Motor neuron (in vitro differentiated cells): Measurements from ENCODE around the gene HTR3D. TPM values are rescaled to one million over a fixed set of nuclear protein-coding genes. Genes with fewer than 3 reads are reported as not detected.
"Not testable (repeated sequence)": the region's sequence is repeated elsewhere in the genome, so short reads cannot be mapped to it uniquely, and the experiment has no call there.

Experiments used
- ATAC-seq, 8 experiments: fragments of 200-7000 bp; cut with Tn5 transposase; replicated peaks in 6 of 8; 2 replicates each; pipeline ENCODE4 v1.8.0; 2021; ENCODE audit warnings: mild to moderate bottlenecking in 8 of 8, moderate library complexity in 8 of 8
- H3K27ac ChIP-seq, 2 donors: fragments of 250-450 bp; sonication (Bioruptor Pico); 2 replicates each; pipeline ENCODE4 v1.9.0; 2021; ENCODE audit warnings: antibody characterized with exemption in 2 of 2, mild to moderate bottlenecking in 2 of 2, moderate library complexity in 1 of 2
- H3K4me1 ChIP-seq, 2 donors: fragments of 250-450 bp; sonication (Bioruptor Pico); replicated peaks in 1 of 2; 2 replicates each; pipeline ENCODE4 v1.6.1; 2021; ENCODE audit warnings: antibody characterized with exemption in 2 of 2, mild to moderate bottlenecking in 2 of 2, moderate library complexity in 1 of 2
- H3K4me3 ChIP-seq, 5 donors: fragments of 250-450 bp; sonication (Bioruptor Pico); 2 replicates each; pipeline ENCODE4 v1.9.0; 2021; ENCODE audit warnings: antibody characterized with exemption in 5 of 5, mild to moderate bottlenecking in 5 of 5, moderate library complexity in 4 of 5
- WGBS, 10 experiments: fragments of 450-650 bp; shearing (Covaris generic); methylation state at CpG; one replicate each; pipeline ENCODE4 v1.0.0; 2022; 5-methylcytosine and 5-hydroxymethylcytosine counted together
- in situ Hi-C, 9 experiments: fragments of 400-800 bp; cut with MboI; loops; one replicate each; pipeline ENCODE4 v1.15.0; 2021; ENCODE audit warnings: low sequenced_read_pairs in 9 of 9, low pct_unique_long_range_greater_than_20kb in 2 of 9; ENCODE audit not compliant: unreplicated experiment in 9 of 9
- total RNA-seq, 8 experiments: library from RNA; unstranded; fragments of 300-600 nt; gene quantifications; 2 replicates each; pipeline versions ENCODE4 v1.2.3 to v1.2.4, GENCODE V29; 2022

The HTR3D gene
- total RNA-seq, 8 experiments from 2014 or later: not detected

DNA sequence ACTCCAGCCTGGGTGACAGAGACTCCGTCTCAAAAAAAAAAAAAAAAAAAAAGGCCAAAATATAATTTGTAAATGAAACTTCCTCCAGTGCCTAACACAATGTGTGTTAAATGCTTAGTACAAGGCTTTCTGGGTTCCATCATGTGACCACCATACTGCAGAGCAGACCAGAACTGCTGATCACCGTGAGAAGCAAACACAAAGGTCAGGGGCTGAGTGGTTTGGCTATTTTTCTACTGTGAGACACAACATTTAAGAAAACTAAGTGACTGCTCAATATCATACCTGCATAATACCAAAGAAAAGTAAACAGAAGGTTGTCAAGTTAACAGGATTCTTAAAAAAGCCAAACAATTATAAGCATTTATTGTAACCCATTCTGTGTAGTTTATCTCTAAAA lies 27.1 kb upstream of the HTR3D start:
- Histone ChIP-seq H3K4me1 (peaks cover 0 to 2% of the 10 kb centered on the region in 2 donors), H3K4me3 (no peak overlapping the region), H3K27ac (no peak overlapping the region)
- in situ Hi-C loops: loop anchor here in 1 of 9 experiments (25.0 kb wide), 1 partner anchor 283 kb away; the partner anchor contains the start of genes ECE2 and PSMD2
- 71 to 100% (median 96%) methylated on average over 1 to 2 of the region's 2 CpGs; no CpG with 5 or more reads in 4 of the 10 experiments for WGBS, 10 experiments
- ATAC-seq: no peak

DNA sequence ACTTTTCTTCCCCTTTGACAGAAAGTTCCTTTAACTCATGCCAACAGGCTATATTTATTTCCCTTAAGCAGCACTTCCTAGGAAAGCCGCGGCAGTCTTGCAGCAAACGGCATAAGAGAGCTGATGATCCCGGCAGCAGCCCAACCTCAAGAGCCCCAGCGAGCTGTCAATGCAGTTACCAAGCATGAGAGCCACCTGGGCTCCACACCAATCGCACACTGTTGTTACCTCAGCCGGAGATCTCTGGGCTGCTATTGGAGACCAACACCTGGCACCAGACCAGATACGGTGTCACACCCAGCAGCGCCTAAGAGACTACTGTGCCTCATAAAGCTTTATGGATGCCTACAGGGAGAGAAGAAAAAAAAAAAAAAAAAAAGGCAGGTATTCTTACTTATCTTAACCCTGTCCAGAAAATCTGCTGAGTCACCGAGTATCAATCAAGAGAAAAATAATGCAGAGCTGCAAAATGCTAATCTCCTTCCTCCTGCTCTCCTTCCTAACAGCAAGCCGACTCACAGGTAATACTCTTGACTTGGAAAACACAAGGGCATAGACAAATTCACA lies 25.5 kb upstream of the HTR3D start:
- in situ Hi-C loops: loop anchor here in 1 of 9 experiments (25.0 kb wide), 1 partner anchor 281 kb away; the partner anchor contains the start of genes ECE2 and PSMD2
- peak; percentile 14 to 80 (median 46) for ATAC-seq
- Histone ChIP-seq H3K4me1 (peaks cover 0 to 2% of the 10 kb centered on the region in 2 donors), H3K4me3 (no peak overlapping the region), H3K27ac (no peak overlapping the region)
- 6 to 89% (median 75%) methylated on average over 1 to 11 of the region's 11 CpGs for WGBS, 10 experiments

DNA sequence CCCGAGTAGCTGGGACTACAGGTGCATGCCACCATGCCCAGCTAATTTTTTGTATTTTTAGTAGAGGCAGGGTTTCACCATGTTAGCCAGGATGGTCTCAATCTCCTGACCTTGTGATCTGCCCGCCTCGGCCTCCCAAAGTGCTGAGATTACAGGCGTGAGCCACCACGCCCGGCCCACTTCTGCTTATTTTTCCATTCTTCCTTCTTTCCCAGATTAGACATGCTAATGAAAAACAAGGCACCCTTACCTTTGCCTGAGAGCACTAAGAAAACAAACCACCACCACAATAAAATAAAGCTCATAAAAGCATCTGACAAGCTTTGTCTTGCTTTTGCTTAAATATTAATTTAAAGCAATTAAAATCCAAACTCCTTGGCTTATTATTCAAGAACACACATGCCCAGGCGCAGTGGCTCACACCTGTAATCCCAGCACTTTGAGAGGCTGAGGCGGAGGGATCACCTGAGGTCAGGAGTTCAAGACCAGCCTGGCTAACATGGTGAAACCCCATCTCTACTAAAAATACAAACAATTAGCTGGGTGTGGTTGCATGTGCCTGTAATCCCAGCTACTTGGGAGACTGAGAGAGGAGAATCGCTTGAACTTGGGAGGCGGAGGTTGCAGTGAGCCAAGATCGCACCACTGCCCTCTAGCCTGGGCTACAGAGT lies 24.3 kb upstream of the HTR3D start:
- not testable (repeated sequence) for H3K4me3 ChIP-seq, H3K27ac ChIP-seq, H3K4me1 ChIP-seq
- ATAC-seq: peak in 2 of 8 experiments; percentile 6 to 27
- 71 to 100% (median 96%) methylated on average over 1 to 6 of the region's 11 CpGs; no CpG with 5 or more reads in 3 of the 10 experiments for WGBS, 10 experiments
- in situ Hi-C loops: loop anchor here in 1 of 9 experiments (25.0 kb wide), 1 partner anchor 280 kb away; the partner anchor contains the start of genes ECE2 and PSMD2

DNA sequence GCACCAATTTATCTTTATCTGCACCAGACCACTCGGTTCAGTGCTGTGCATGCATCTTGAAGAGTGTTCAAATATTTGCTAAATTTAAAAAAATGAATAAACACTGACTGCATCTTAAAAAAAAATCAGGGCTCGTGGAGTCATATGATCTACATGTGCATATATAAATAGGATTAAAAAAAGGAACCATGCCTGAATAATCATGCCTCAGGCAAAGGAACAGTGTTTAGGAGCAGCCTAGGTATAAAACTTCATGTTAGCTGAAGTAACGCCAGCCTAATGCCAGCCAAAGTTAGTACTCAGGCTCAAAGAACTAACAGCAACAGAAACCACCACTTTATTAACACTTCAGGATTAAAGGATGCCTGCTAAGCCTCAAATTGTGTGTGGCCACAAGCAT lies 23.4 kb upstream of the HTR3D start:
- Histone ChIP-seq H3K27ac (no peak overlapping the region), H3K4me1 (peaks cover 0 to 2% of the 10 kb centered on the region in 2 donors), H3K4me3 (no peak overlapping the region)
- in situ Hi-C loops: loop anchor here in 1 of 9 experiments (25.0 kb wide), 1 partner anchor 279 kb away; the partner anchor contains the start of genes ECE2 and PSMD2
- ATAC-seq: peak in 3 of 8 experiments; percentile 59 to 83 (median 81)
- WGBS, 10 experiments: 0 to 86% (median 31%) methylated on average over 2 to 3 of the region's 3 CpGs; no CpG with 5 or more reads in 1 of the 10 experiments

DNA sequence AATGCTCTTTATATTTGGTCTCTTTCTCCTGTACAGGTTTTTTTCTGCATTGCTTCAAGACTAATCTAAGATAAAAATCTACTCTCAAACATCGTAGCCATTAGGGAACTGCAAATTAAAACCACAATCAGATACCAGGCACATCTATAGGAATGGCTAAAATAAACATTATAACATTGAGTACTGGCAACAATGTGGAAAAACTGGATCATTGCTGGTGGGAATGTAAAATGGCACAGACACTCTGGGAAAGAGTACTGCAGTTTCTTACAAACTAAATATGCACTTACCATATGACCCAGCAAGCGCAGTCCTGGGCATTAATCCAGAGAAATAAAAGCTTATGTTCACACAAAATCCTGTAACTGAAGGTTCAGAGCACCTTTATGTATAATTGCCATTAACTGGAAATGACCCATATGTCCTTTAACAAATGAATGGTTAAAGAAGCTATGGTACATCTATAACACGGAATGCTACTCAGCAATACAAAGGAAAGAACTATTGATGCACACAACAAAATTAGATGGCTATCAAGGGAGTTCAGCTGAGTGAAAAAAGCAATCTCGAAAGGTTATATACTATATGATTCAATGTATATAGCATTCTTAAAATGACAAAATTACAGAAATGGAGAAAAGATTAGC lies 20.2 kb upstream of the HTR3D start:
- in situ Hi-C loops: loop anchor here in 1 of 9 experiments (25.0 kb wide), 1 partner anchor 276 kb away; the partner anchor contains the start of genes ECE2 and PSMD2
- no peak for ATAC-seq
- Histone ChIP-seq H3K27ac (no peak overlapping the region), H3K4me1 (peaks cover 0 to 13% of the 10 kb centered on the region in 2 donors), H3K4me3 (no peak overlapping the region)
- WGBS, 10 experiments: 55 to 94% (median 67%) methylated on average over 2 to 4 of the region's 4 CpGs; no CpG with 5 or more reads in 3 of the 10 experiments

DNA sequence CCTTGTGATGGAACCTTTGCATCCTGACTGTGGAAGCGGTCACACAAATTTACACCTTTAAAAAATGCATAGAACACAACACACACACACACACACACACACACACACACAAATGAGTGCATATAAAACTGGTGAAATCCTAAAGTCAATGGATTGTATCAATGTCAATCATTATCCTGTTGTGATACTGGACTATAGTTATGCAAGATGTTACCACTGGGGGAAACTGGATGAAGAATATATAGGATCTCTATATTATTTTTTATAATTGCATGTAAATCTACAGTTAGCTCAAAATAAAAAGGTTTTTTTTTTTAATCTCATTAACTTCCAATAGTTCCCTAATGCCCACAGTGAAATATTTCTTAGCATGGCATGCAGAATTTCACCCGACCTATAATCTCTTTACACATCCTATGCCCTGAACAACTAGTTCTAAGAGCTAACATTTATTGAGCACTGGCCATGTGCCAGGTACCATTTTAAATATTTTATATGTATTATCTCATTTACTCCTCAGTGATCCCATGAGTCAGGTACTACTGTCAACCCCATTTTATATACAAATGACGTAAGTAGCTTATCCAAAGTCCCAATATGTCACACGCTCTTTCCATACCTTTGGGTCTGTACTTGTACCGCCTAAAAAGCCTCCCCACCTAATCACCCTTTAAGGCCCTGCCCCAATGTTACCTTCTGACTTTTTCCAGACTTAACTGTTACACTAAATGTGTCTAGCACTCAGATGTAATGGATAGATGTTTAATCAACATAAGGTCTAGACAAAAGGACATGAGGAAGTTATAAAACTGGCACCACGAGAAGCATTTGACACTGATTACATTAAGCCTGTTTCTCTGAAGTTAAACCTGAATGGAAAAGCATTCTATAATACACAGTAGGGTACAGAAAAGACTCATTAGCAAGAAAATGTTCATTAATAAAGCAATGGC lies 19.3 kb upstream of the HTR3D start:
- Histone ChIP-seq H3K27ac (no peak overlapping the region), H3K4me1 (peaks cover 8 to 20% of the 10 kb centered on the region in 2 donors), H3K4me3 (no peak overlapping the region)
- WGBS, 10 experiments: 74 to 100% (median 95%) methylated on average over 1 to 6 of the region's 6 CpGs
- no peak for ATAC-seq
- in situ Hi-C loops: loop anchor here in 1 of 9 experiments (25.0 kb wide), 1 partner anchor 275 kb away; the partner anchor contains the start of genes ECE2 and PSMD2

DNA sequence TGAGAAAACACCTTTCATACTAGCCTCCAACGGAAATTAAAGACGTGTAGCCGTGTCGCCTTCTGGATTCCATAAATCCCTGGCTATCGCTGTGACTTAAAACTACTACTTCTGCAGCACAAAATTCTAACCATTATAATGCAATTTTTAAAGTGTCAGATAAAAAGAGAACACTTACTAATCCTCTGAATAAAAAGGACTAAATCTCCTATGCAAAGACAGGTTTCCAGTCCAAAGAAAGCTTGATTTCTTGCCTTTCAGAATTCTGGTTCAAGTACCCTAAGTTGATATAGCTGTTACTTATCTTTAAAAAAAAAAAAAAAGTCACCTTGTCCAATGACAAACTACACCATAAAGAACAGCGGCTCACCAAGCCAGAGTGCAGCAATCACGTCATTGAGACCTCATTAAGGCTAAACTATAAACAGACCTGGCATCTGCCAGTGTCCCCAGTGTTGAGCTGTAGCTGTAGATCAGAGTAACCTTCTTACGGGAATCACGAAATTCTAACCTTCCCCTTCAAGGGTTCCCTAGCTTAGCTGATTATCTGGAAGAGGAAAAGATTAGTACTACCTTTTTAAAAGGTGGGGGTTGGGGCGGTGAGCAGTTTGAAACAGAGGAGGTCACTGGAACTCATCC lies 16.0 kb upstream of the HTR3D start:
- in situ Hi-C loops: loop anchor here in 1 of 9 experiments (25.0 kb wide), 1 partner anchor 272 kb away; the partner anchor contains the start of genes ECE2 and PSMD2
- WGBS, 10 experiments: 74 to 94% (median 88%) methylated on average over 2 to 10 of the region's 10 CpGs; no CpG with 5 or more reads in 1 of the 10 experiments
- Histone ChIP-seq H3K4me3 (peak overlapping the region in 1 of 5 donors; percentile 10), H3K4me1 (peaks cover 8 to 20% of the 10 kb centered on the region in 2 donors), H3K27ac (no peak overlapping the region)
- ATAC-seq: no peak

DNA sequence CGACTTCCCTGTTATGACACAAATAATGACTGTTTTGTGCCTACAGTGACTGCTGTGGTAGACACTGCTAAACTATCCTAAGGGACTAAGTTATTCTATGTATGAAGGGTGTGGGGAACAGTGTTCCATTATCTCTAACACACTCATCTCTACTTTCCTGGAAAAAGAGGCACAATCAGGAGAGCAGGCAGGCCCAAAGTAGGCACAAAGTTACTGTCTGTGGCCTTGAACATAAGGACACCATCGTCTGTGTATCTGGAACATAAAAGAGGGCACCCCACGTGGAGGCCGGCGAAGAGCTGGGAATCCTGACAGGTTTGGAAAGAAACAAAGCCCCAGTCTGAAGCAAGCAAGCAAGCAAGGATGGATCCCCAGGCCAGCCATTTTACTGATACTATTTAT lies 15.4 kb upstream of the HTR3D start:
- in situ Hi-C loops: loop anchor here in 1 of 9 experiments (25.0 kb wide), 1 partner anchor 271 kb away; the partner anchor contains the start of genes ECE2 and PSMD2
- no peak for ATAC-seq
- H3K4me1 ChIP-seq: peaks cover 8 to 20% of the 10 kb centered on the region in 2 donors
- peak overlapping the region in 2 of 5 donors; percentile 10 to 99 for H3K4me3 ChIP-seq
- no peak overlapping the region for H3K27ac ChIP-seq
- WGBS, 10 experiments: 46 to 96% (median 69%) methylated on average over 1 to 5 of the region's 5 CpGs; no CpG with 5 or more reads in 1 of the 10 experiments

DNA sequence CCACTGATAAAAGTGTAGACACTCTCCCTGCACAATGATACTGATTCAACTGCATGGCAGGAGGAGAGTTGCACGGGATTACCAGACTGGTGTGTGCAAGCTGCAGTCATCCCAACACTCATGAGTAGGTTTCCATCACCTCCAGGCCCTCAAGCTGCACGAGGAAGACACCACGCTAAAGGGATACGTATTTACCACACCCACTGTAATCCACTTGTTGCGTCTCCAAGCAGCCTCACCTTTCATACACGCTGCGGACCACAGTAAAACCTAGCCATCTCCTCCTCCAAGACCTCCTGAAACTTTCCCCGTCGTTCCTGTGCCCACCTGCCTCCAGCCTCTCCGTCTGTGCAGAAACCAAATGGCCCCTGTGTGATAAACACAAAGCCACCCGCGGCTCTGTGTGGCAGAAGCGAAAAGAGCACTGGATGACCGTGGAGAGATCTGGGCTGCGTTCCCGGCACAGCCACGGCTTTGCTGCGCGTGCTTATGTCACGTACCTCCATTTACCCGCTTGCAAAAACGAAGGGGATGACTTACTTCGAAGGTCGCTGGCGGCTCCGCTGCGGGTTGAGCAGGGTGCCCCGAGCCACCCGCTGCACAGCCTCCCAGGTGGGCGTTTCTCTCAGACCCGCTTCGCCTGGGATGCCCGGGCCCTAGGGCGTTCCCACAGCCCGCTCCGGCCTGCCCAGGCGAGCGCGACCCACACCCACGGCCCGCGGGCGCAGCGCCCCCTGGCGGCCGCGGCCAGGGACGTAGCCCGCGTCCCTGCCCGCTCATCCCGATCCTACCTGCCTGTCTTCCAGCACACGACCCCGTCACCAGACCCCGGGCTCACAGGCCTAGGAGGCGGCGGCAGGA lies 14.5 kb upstream of the HTR3D start:
- Histone ChIP-seq H3K4me1 (peaks cover 8 to 20% of the 10 kb centered on the region in 2 donors), H3K27ac (peak overlapping the region; percentile 78 to 90), H3K4me3 (peak overlapping the region; percentile 75 to 99 (median 96))
- in situ Hi-C loops: loop anchor here in 1 of 9 experiments (25.0 kb wide), 1 partner anchor 270 kb away; the partner anchor contains the start of genes ECE2 and PSMD2
- ATAC-seq: peak; percentile 67 to 84 (median 76)
- 0 to 100% (median 39%) methylated on average over 1 to 17 of the region's 57 CpGs; no CpG with 5 or more reads in 2 of the 10 experiments for WGBS, 10 experiments

DNA sequence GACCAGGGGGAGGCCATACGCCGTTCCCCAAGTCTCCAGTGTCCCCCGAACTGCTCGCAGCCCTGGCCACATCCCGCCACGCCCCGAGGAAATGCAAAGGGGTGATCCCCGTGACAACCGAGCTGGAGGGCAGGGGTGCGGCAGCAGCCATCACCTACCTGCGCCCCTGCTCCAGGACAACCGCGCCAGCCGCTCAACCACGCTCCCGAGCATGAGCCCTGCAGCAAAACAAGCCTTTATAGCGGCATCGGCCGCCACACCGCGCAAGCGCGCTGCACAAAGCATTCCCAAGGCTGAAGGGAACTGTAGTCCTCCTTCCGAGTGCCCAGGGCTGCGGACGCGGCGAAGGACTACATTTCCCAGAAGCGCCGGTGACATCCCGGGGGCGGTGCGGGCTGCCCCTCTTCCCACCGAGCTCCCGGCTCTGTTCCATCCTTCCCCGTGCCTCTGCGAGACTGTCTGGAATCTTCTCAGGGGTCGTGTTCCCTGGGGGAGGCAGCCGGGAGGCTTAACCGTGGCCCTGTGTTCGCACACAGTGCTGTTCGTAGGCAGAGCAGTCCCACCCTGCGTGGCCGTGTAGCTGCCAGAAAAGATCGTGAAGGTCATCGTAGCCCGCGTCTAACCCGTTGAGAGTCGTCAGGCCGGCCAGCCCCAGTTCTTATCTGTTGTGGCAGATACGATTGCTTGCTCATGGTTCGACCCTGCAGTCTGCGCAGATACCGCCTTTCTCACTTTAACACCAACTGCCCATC lies 13.7 kb upstream of the HTR3D start, which contains the start of gene ABCC5:
Gene ABCC5 (minus strand): TSS at position 213 of the 752 bp plus-strand sequence. CDS start 3,492 bp downstream, outside the sequence.
- peak within 1 kb of the TSS; percentile 75 to 99 (median 96) for H3K4me3 ChIP-seq
- peak within 1 kb of the TSS; percentile 84 to 90 for H3K27ac ChIP-seq
- WGBS, 10 experiments: 0 to 4% (median 1%) methylated on average over 1 to 21 of the region's 55 CpGs; no CpG with 5 or more reads in 2 of the 10 experiments
- ATAC-seq: peak; percentile 95 to 98 (median 96)
- in situ Hi-C loops: loop anchor here in 1 of 9 experiments (25.0 kb wide), 1 partner anchor 269 kb away; the partner anchor contains the start of genes ECE2 and PSMD2
- peaks cover 8 to 20% of the 10 kb centered on the region in 2 donors for H3K4me1 ChIP-seq
